Jurkat, Clone E6-1 (cell line): ENCODE data around the gene TMEM107.
A peak's percentile ranks its signal among the peaks of the same experiment; 100 is the strongest.

ENCODE experiments used
- DNase-seq: peaks from one replicate; pipeline ENCODE4 v3.0.0-alpha.2; 2011; ENCODE audit warnings: low read depth, low spot score
- H3K4me3 ChIP-seq: 2 replicates; pipeline ENCODE4 v1.5.1; 2011; ENCODE audit warnings: mild to moderate bottlenecking, low read length, control low read depth, moderate library complexity

TMEM107 gene

DNA sequence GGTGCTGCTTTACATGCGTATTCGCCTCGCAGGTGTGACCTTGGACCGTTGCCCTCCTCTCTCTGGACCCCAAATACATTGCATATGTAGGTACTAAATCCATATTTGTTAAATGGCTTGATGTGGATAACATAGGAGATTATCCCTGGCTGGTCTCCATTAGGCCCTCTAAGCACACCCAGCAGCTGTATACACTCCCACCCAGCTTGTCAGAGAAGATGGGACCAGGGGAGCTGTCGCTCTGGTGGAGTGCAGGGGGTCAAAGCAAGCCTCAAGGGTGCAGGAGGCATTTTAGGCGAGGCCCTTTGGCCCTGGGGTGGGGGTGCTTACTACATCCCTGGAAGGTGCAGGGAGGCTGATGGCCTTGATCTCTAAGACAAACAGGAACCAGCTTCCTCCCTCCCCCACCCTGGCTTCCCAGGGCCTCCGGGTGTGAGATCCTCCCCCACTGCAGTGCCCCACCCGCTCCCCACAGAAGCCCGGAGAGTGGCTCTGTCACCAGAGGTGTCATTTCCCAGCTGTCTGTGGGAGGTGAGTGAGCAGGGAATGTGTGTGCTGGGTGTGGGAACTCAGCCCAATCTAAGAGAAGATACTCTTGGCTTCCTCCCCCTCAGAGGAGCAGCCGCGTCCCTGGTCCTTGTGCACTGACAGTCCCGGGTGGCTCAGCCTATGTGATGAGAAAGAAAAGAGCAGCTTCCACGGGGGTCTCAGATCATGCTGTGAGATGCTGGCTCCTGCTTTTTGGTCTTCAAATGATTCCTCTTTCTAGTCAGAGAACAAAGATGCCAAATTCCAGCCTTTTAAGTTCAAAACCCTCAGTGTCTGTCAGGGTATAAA, 12.0 kb downstream of the TMEM107 start:
- peak overlapping the region; percentile 60 for H3K4me3 ChIP-seq
- DNase-seq = peak; percentile 69

DNA sequence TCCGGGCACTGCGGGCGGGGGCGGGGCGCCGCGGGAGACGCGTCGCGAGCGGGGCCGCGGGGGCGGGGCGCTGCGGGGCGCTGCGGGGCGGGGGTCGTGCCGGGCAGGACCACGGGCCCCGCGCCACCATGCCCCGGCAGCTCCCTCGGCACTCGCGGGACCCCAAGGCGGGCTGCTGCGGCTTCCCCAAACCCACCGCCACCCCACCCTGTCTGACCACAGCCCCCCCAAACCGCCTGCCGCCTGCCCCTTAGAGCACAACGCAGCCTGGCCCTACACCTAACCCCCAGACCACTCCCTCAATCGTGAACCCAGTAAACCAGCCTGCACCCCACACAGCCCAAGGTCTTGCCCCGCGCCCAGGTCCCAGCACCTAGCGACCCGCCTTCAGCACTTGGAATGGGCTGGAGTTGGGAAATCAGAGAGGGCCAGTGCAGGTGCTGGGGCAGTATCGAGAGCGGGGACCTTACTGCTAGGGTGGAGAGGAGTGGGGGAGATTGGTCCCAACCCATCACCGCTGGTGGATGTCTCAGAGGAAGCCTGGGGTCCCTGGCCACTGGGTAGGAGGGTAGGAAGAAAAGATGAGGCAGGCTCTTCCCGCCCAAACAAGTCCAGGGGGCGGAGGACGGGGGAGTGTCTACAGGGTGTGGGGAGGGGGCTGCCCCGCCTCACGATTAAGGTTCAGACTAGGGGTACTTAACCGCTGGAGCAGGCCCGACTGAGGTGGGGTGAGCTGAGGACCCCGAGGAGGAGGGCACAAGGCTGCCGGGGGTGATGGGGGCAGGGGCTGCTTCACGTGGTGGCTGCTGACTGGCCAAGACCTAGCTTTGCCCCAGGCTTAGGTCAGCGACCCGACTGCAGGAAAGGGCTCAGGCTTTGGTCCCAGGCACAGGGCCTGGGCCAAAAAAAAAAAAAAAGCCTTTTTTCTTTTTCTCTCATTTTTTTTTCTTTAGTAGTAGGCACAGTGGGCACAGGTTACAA, 12.9 kb downstream of the TMEM107 start:
- peak overlapping the region; percentile 60 for H3K4me3 ChIP-seq
- DNase-seq = no peak

DNA sequence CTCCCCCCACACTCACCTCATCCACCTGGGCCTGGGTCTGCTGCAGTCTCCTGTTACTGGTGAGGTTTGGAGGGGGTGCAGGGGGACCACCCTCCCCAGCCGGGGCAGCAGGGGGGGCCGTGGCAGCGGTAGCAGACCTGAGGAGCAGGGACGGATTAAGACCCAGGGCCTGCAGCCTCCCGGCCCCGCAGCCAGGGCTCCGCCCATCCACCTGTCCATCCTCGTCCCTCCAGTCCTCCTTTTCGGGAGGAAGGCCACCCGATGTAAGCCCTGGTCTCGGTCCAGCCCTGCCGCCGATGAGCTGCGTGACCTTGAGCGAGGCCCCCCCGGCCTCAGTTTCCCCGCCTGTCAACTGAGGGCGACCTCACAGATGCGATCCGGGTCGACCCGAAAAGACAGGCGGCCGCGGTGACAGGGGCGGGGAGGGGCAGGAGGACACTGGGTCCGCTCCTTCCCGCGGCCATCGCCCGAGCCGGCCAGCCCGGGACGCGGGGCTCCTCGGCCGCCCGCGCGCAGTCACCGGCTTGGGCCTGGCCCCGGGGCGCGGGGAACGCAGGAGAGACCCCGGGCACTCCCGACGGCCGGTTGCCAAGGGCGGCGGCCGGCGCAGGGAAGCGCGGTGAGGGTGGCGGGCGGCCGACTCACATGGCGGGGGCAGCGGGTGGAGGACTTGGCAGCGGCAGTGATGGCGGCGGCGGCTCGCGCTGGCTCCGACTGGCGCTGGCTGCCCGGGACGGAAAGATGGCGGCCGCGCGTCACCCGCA, 13.8 kb downstream of the TMEM107 start, which contains the start of gene VAMP2:
Gene VAMP2 (minus strand): TSS at position 716 of the 764 bp plus-strand sequence. CDS start 69 bp downstream, at position 647.
- H3K4me3 ChIP-seq = peak within 1 kb of the TSS; percentile 72
- DNase-seq = no peak

DNA sequence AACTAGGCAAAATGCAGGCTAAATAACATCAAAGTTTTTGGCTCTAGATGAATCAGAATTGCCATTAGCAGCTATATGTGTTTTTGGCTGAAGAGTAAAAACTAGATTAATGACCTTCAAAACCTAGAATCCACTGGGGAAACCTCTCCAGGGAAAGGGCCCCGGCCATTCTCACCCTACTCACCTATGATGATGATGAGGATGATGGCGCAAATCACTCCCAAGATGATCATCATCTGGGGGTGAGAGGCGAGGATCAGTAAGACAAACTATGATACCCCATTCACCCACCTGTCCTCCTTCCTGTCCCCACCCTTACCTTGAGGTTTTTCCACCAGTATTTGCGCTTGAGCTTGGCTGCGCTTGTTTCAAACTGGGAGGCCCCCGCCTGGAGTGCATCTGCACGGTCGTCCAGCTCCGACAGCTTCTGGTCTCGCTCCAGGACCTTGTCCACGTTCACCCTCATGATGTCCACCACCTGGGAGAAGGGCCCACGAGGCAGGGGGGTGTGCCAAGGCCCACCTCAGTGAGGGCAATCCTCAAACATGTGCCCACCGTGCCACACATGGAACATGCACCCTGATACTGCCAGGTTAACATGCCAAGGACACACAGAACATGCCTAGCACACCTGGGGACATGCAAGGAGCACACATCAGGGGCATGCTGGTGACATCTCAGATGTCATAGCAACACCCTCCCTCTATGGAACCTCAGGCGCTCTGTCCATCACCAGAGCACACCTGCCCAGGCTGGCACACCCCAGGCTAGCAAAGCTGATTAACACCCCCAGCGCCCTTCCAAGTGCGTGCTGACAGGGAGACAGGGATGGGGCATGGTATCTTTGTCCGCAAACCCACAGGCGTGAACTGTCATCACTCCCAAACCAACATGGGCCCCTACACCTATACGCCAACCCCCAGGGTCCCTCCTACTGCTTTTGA, 14.6 kb downstream of the TMEM107 start:
- no peak for DNase-seq
- H3K4me3 ChIP-seq = peak overlapping the region; percentile 72

DNA sequence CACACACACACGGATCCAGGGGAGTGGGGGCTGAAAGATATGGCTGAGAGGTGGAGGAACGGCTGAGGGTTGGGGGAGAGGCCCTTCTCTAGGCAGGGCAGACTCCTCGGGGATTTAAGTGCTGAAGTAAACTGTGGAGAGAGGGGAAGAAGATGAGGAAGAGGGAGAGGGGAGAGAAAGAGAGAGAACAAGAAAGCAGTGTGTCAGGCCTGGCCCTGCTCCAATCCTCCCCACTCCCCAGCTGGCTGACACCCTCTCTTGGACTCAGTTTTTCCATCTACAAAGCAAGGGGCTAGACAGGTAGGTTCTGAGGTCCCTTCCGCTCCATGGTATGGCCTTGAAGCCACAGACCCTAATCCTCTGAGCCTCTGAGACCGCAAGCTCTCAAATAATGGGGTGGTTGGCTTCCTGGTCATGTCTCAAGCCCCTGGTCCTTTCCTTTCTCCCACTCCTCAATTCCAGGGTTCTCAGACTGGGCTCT, 15.4 kb downstream of the TMEM107 start:
- DNase-seq = no peak
- H3K4me3 ChIP-seq = no peak overlapping the region

DNA sequence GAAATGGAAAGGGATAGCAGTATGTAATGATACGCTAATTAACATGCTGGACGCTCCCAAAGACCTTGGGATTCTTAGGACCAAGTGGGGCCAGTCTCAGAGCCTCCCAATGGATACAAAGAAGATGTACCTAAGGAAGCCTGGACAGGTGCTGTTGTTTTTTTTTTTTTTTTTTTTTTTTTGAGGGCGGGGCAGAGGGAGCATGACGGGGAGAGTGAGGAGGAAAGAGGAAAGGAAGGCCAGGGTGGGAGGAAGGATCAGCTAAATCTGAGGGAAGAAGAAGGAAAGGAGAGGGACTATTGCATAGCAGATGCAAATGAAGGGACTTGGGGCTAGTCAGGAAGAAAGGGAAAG, 16.0 kb downstream of the TMEM107 start:
- H3K4me3 ChIP-seq = no peak overlapping the region
- DNase-seq = no peak

DNA sequence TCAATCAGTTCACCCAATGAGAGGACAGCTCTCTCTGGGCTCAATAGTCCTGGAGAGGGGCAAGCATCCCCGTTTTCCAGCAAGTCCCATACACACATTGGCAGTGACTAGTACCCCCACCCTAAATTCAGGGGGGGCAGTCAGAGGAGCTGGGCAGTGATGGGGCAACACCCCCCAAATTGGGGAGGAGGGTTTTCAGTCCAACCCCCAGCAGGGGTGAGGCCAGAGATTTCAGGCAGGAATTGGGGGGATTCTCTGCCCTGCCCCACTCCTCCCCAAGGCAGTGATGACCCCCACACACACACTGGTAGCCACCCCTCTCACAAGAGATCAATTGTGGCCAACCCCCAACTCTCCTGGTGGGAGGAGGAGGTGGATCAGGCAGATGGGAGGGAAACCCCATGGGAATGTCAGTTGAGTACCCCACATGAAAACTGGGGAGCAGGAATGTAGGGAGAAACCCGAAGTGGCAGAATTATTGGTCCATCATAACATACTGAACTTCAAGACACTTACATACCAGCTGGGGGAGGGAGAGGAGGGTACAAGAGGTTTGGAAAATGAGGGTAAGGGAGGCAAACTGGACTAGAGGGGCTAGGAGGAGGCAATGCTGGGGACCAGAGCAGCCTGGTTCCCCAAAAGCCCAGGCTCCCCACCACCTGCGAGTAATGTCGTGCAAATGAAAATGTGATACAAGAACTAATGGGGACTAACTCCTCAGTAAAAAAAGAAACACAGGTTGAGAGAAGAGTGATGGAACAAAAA, 16.5 kb downstream of the TMEM107 start:
- H3K4me3 ChIP-seq = no peak overlapping the region
- DNase-seq = no peak

DNA sequence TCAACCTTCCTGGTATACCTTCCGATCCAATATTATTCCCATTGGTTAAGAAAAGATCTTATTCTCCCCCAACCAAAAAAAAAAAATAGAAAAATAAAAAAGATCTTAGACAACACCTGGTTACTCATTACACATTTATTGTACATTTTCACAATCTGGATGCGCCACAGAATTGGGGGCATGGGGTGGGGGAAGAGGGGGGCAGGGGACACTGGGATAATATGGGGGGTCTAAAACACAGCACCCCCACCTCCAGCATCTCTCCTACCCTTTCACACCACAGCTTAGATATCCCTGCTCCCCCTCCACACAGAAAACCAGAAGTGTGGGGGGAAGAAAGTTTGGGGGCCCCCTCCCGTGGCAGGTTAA, 17.2 kb downstream of the TMEM107 start:
- H3K4me3 ChIP-seq = no peak overlapping the region
- no peak for DNase-seq

DNA sequence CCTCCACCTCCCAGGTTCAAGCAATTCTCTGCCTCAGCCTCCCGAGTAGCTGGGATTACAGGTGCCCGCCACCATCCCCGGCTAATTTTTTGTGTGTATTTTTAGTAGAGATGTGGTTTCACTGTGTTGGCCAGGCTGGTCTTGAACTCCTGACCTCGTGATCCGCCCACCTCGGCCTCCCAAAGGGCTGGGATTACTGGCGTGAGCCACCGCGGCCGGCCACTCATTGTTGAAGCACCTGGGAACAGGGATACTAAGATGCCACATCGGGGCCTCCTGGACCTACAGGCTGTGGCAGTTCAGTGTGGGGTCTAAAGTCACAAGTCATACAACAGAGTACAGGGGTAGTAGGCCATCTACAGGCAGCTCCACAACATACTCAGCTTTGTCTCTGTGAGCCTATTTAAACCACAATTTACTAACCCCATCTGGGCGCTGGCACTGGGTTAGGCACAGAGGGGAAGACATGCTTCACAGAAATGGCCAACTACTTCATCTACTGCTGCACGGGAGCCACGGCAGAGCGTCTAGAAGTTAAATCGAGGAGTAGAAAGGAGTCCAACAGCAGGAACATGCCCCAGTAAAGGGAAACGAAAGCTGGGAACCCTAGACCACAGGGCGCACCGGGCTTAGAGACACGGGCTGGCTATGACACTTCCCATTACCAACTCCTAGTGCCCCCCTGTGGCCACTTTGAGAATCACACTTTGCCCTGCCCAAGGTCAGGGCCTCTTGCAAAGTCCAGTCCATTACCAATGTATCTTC, 17.7 kb downstream of the TMEM107 start:
- no peak overlapping the region for H3K4me3 ChIP-seq
- DNase-seq = peak; percentile 73

DNA sequence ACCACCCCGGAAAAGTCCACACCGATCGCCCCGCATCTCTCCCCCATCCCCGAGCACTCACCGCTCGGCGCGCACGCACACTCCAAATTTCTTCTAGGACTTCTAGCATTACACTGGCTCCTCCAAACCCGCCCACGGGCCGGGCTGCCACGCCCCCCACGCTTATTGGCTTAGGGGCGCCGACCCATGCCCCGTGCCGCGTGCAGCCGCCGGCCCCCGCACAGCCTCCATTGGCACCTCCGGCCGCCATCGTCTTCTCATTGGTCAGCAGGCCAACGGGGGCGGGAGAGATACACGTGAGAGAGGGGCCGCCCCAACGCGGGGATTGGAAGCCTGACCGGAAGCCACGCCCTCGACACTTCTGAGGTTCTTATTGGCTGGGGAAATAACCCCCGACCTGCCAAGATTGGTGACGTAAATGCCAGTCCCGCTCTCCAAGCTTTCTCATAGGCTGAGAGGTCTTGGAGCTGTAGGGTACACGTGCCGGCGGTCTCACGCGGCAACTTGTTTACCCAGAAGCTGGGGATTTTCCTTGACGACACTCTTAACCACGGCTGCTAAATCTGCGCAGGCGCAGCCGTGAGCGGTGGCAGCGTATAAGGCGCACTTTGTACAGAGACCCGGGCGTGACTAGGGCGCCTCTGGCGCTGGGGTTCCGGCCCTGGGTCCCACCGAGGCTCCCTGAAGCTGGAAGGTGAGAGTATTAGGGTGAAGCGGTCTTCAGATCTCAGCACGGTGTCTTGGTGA, 19.8 kb downstream of the TMEM107 start:
- H3K4me3 ChIP-seq = peak overlapping the region; percentile 73
- peak; percentile 100 for DNase-seq

DNA sequence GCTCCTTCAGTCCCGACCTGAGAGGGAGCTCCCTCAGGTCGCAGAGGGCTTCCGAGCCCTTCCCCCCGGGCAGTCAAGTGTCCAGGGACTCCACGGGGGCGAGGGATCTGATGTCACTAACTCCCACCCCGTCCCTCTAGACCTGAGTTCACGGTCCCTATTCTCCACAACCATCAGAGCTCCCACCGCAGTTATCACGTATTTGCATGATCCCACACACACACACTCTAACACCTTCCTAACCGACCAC, 20.3 kb downstream of the TMEM107 start:
- peak overlapping the region; percentile 73 for H3K4me3 ChIP-seq
- no peak for DNase-seq

DNA sequence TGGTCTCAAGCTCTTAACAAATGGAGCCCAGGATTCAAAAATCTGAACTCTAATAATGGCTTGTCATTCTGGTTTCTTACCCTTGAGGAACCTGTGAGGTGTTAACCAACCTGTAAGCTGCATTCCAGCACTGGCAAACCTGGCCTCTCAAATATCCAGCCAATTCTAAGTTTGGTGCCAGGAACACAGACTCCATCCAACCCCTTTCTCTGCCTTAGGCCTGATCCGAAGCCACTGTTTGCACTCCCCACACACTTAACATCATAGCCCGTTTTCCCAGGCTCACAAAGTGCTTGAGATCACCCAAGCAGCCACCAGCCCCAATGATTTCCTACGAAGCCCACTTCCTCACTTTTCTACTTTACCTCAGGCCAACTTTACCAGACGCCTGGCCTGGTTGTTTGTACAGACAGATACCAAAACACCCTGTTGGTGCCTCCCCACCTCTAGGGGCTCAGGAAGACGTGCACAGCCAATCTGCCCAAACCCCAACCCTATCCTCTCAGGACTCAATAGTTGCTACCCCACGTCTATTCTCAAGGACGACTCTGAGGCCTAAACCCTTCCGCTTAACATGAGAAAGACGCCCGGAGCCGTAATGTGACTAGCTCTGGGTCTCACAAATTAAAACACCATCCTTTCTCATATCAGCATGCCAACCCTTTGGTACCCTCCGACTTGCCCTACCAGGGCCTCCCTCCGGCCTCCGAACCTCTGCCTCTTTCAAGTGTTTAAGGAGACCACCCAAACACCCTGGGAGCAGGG, 20.8 kb downstream of the TMEM107 start:
- DNase-seq = no peak
- H3K4me3 ChIP-seq = peak overlapping the region; percentile 73

DNA sequence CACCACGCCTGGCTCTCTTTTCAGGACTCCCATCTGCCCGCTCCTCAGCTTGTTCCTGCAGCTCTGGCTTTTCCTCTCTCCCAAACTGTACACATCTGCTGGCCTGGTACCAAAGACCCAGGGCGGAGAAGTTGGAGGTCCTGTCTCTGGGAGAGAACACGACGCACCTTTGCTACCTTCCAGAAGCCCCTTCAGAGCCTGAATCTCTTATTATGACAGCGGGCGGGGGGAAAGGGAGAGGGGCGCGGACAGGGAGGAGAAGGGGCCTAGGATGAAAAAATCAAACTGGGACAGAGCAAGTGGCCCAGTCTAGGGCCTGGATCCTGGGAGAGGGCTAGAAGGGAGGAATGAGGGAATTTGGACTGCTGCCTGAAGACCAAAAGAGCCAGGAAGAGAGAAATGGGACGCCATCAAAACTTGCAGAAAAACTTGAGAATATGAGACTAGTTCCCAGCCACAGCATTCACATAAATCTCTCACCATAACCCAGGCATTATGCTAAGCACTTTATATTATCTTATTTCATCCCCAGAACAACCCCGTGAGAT, 21.5 kb downstream of the TMEM107 start:
- DNase-seq = no peak
- no peak overlapping the region for H3K4me3 ChIP-seq

DNA sequence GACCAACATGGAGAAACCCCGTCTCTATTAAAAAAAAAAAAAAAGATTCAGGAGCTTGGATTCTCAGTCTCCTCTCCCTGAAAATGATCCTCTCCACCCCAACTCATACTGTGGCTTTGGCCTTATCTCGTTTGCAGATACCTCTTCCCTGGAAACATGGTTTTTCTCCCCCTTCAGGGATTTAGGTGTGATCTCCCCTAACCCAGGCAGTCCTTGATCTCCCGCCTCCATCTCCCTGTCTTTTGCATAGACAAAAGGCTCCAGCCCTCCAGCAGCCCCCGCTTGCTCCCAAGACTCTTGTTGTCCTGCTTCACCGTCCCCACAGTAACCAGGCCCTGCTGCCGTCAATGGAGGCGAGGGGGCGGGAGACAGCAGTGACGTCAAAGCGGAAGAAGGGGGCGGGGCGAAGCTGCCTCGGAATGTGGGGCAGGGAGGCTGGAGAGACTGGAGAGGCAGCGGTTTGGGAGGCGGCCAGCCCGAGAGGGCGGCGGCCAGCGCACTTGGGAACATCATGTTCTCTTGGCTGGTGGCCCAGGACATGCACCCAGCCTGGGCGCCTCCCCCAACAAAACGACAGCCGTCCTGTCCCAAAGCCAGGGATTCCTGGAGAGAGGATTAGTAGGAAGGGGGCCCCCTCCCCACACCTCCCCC, 22.1 kb downstream of the TMEM107 start:
- H3K4me3 ChIP-seq = peak overlapping the region; percentile 28; the same call in 1 of the 2 replicates
- no peak for DNase-seq

DNA sequence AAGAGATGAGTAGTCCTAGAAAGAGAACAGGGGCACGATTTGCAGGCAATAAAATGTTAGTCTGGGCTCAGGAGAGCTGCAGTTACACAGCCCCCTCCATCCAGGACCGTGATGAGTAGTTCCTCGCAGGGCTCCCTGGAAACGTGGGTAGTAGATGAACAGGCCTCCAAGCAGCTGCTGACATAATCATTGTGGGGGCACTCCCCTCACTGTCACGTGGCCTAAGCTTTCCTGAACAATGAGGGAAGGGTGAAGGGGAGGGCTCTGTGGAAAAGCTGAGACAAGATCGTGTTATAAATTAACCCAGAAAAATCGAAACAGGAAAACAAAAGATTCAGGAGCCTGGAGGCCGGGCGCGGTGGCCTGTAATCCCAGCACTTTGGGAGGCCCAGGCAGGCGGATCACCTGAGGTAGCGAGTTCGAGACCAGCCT, 22.6 kb downstream of the TMEM107 start:
- no peak for DNase-seq
- no peak overlapping the region for H3K4me3 ChIP-seq
